Measurements from ENCODE around the gene RAD54L.

GRCh38 chr1:46303872-46304326 is 56.3 kb downstream of the RAD54L start:
- no peak for TF ChIP-seq POLR2AphosphoS5 (IDR thresholded peaks at IDR 0.05; ENCODE audit: low read depth, low read length)
- 0 out of 2 replicates have a peak, but pooled peaks have one; percentile 4 for TF ChIP-seq POU2F2 (IDR thresholded peaks at IDR 0.05; ENCODE audit: low read depth, low read length)
- no peak for TF ChIP-seq POLR2A (IDR thresholded peaks at IDR 0.05; ENCODE audit: low read depth, low read length)
- TF ChIP-seq TAF1 (IDR thresholded peaks at IDR 0.05; ENCODE audit: low read depth, low read length) = no peak

Measured in GM12891 (cell line).